Endothelial cell of umbilical vein (primary cell): Measurements from ENCODE around the gene AP1G1. TPM values are rescaled to one million over a fixed set of nuclear protein-coding genes. Genes with fewer than 3 reads are reported as not detected.
A peak's percentile ranks its signal among the peaks of the same experiment; 100 is the strongest.

Experiments used
- BruUV-seq: library from RNA; stranded (reverse); fragments of 400-500 nt; replicated peaks from 2 replicates; lab custom pipeline; 2021; lab: Mats Ljungman, UMichigan
- CTCF ChIA-PET: fragments of 300-600, 350-600 bp; sonication (Branson Sonifier 250); formaldehyde crosslinking; loops from one replicate; lab custom pipeline; 2021; ENCODE audit warnings: antibody characterized with exemption, inconsistent platforms; lab: Charles Lee
- POLR2A ChIA-PET: fragments of 300-600, 350-600 bp; sonication (Branson Sonifier 250); formaldehyde crosslinking; loops from one replicate; lab custom pipeline; 2021; ENCODE audit warnings: antibody characterized with exemption, inconsistent platforms; lab: Charles Lee
- DNase-seq: peaks from one replicate; pipeline ENCODE4 v3.0.0-alpha.2; 2011; ENCODE audit warnings: low read depth, low spot score
- FAIRE-seq: peaks from 2 replicates; lab custom pipeline; 2011; peaks lifted over from hg19 to GRCh38; lab: Jason Lieb, UNC
- H2AFZ ChIP-seq: 2 replicates; pipeline ENCODE4 v1.6.0; 2012; ENCODE audit warnings: low read depth, low read length, control low read depth, inconsistent platforms
- H3K27ac ChIP-seq: 2 replicates; pipeline ENCODE4 v1.5.1; 2011; ENCODE audit warnings: low read depth, mild to moderate bottlenecking, control low read depth, low read length, moderate library complexity; ENCODE audit not compliant: insufficient read depth
- H3K27me3 ChIP-seq, 2 experiments: 2 replicates each; pipeline versions ENCODE4 v1.6.0 to v1.6.1; 2011; ENCODE audit warnings: low read length in 2 of 2, mixed read lengths in 1 of 2; ENCODE audit not compliant: control insufficient read depth in 2 of 2, insufficient read depth in 2 of 2
- H3K36me3 ChIP-seq, 2 experiments: 2 replicates in 1 of 2; 3 replicates in 1 of 2; pipeline ENCODE4 v1.5.1; 2011; ENCODE audit warnings: low read length in 2 of 2, mild to moderate bottlenecking in 1 of 2, moderate library complexity in 1 of 2; ENCODE audit not compliant: control insufficient read depth in 2 of 2, insufficient read depth in 2 of 2; ENCODE audit errors: extremely low read depth in 1 of 2
- H3K4me1 ChIP-seq: 3 replicates; pipeline ENCODE4 v1.5.1; 2011; ENCODE audit warnings: mild to moderate bottlenecking, low read length; ENCODE audit not compliant: control insufficient read depth, insufficient read depth; ENCODE audit errors: extremely low read depth
- H3K4me2 ChIP-seq: 2 replicates; pipeline ENCODE4 v1.6.1; 2011; ENCODE audit warnings: low read length, control low read depth, mixed read lengths; ENCODE audit not compliant: insufficient read depth
- H3K4me3 ChIP-seq, 3 experiments: fragments of 200-600 bp in 1 of 3; sonication (generic), shearing (Covaris generic) in 1 of 3; replicated peaks in 1 of 3; 2 replicates each; pipeline ENCODE4 v1.5.1; 2011 to 2016; ENCODE audit warnings: control low read depth in 3 of 3, low read length in 3 of 3, mild to moderate bottlenecking in 2 of 3, inconsistent platforms in 1 of 3, low read depth in 1 of 3, moderate library complexity in 1 of 3; ENCODE audit not compliant: insufficient read depth in 1 of 3
- H3K79me2 ChIP-seq: 2 replicates; pipeline ENCODE4 v1.6.0; 2012; ENCODE audit warnings: low read length, inconsistent platforms; ENCODE audit not compliant: control insufficient read depth, insufficient read depth
- H3K9ac ChIP-seq: replicated peaks from 2 replicates; pipeline ENCODE3; 2011; ENCODE audit warnings: low read length, control low read depth; ENCODE audit not compliant: insufficient read depth; ENCODE audit errors: extremely low read depth
- H3K9me1 ChIP-seq: replicated peaks from 3 replicates; pipeline ENCODE4 v1.6.0; 2011; ENCODE audit warnings: mild to moderate bottlenecking, low read length; ENCODE audit not compliant: control insufficient read depth, insufficient read depth; ENCODE audit errors: extremely low read depth
- H3K9me3 ChIP-seq: replicated peaks from 2 replicates; pipeline ENCODE4 v1.5.1; 2012; ENCODE audit warnings: low read length, inconsistent platforms; ENCODE audit not compliant: control insufficient read depth, insufficient read depth
- H4K20me1 ChIP-seq: replicated peaks from 2 replicates; pipeline ENCODE3; 2011; ENCODE audit warnings: mild to moderate bottlenecking, low read length; ENCODE audit not compliant: control insufficient read depth, insufficient read depth; ENCODE audit errors: extremely low read depth
- EZH2 ChIP-seq: IDR thresholded peaks from 2 replicates; pipeline ENCODE4 v1.6.1; 2012; ENCODE audit warnings: borderline replicate concordance, low read depth, mild to moderate bottlenecking, moderate library complexity, low read length, inconsistent platforms; ENCODE audit not compliant: severe bottlenecking
- FOS ChIP-seq: IDR thresholded peaks from 2 replicates; pipeline ENCODE4 v1.6.1; 2011; ENCODE audit warnings: mild to moderate bottlenecking, low read length, moderate library complexity, borderline replicate concordance; ENCODE audit not compliant: insufficient read depth
- GATA2 ChIP-seq: IDR thresholded peaks from 2 replicates; pipeline ENCODE4 v1.7.0; 2011; ENCODE audit warnings: low read depth, mild to moderate bottlenecking, moderate library complexity, mixed read lengths, low read length; ENCODE audit not compliant: insufficient read length, insufficient read depth
- JUN ChIP-seq: IDR thresholded peaks from 2 replicates; pipeline ENCODE4 v1.6.1; 2011; ENCODE audit warnings: borderline replicate concordance, low read depth; ENCODE audit not compliant: insufficient read length, insufficient read depth
- MYC ChIP-seq: IDR thresholded peaks from one replicate; pipeline ENCODE4 v1.6.1; 2011; ENCODE audit warnings: mild to moderate bottlenecking, low read depth, low read length
- POLR2A ChIP-seq: IDR thresholded peaks from 2 replicates; pipeline ENCODE4 v1.6.1; 2012; ENCODE audit warnings: low read depth, mild to moderate bottlenecking, control low read depth, low read length
- POLR2AphosphoS5 ChIP-seq: IDR thresholded peaks from 2 replicates; pipeline ENCODE4 v1.6.1; 2012; ENCODE audit warnings: low read depth, mild to moderate bottlenecking, control low read depth, low read length, moderate library complexity; ENCODE audit not compliant: insufficient read depth
- dilution Hi-C: fragments of 300-500 bp; cut with MboI; formaldehyde crosslinking; loops from one replicate; pipeline ENCODE4 v1.15.0; 2019; ENCODE audit warnings: low sequenced_read_pairs; ENCODE audit not compliant: extremely low pct_ligation_motif_present
- intact Hi-C: fragments of 100-400 bp; cut with micrococcal nuclease; formaldehyde crosslinking; loops from one replicate; pipeline ENCODE4 v1.10.0; 2022
- polyA plus RNA-seq, 4 experiments: library from polyadenylated mRNA; depleted of rRNA in 3 of 4; stranded (reverse) in 3 of 4; unstranded in 1 of 4; fragments of >200 nt; gene quantifications; 2 replicates each; pipeline versions ENCODE4 v1.2.1 to v1.2.3, GENCODE V29; 2011 to 2012; ENCODE audit warnings: missing spikeins in 1 of 4
- total RNA-seq: library from RNA; stranded (reverse); gene quantifications from 2 replicates; pipeline ENCODE4 v1.2.3, GENCODE V29; 2021
- TF ChIP-seq, protein P1 (sequence below), 2 donors: IDR thresholded peaks; 1 replicate in 1 of 2; 2 replicates in 1 of 2; pipeline ENCODE4 v1.5.1; 2011; ENCODE audit warnings: low read length in 2 of 2, mild to moderate bottlenecking in 2 of 2, moderate library complexity in 2 of 2, control low read depth in 1 of 2, inconsistent platforms in 1 of 2, low read depth in 1 of 2; ENCODE audit not compliant: insufficient read depth in 1 of 2; ENCODE audit errors: extremely low read depth in 1 of 2
- TF ChIP-seq, protein P2 (sequence below): IDR thresholded peaks from 2 replicates; pipeline ENCODE4 v1.6.1; 2011; ENCODE audit not compliant: insufficient read depth, insufficient read length

AP1G1 gene
- total and polyA plus RNA-seq, 2 donors (not counting 3 experiments of a cell fraction or from before 2014, with no cell fraction given): 57.4 to 85.3 TPM

DNA sequence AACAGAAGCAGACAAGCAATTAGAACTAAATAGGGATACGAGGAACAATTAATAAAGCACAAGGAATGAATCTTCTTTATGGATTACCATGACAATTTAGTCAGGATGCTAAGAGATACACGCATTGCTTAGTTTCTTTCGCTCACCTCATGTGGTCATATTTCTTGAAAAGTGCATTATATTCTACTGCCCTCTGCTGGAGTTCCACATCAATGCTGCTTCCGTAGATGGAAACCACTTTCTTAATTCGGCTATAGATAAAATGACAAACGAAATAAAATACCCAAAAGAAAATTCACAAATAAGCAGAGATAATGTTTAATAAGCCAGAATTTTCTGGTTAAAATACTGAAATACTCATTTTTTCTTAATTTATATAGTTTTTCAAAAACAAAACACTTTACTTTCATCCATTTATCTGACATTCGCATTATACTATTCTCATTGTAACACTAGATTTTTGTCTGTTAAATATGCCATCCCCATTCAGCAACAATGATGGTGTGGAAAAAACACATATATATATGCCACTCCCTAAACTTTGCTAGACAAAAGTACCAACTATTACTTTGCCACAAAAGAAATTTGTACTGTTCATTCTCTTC lies 62.1 kb downstream of the AP1G1 start:
- Histone ChIP-seq H3K36me3 (peaks cover 15 to 22% of the 10 kb centered on the region in 2 experiments), H2AFZ (no peak overlapping the region), H3K9me3 (no peaks in the 10 kb centered on the region), H3K9me1 (no peaks in the 10 kb centered on the region), H3K9ac (no peak overlapping the region), H3K79me2 (no peaks in the 10 kb centered on the region), H3K27ac (no peak overlapping the region), H3K27me3 (no peaks in the 10 kb centered on the region), H4K20me1 (no peaks in the 10 kb centered on the region), H3K4me3 (no peak overlapping the region), H3K4me2 (no peak overlapping the region), H3K4me1 (no peaks in the 10 kb centered on the region)
- TF ChIP-seq EZH2 (no peak), MYC (no peak), FOS (no peak), JUN (no peak)
- TF ChIP-seq, protein P1, sequence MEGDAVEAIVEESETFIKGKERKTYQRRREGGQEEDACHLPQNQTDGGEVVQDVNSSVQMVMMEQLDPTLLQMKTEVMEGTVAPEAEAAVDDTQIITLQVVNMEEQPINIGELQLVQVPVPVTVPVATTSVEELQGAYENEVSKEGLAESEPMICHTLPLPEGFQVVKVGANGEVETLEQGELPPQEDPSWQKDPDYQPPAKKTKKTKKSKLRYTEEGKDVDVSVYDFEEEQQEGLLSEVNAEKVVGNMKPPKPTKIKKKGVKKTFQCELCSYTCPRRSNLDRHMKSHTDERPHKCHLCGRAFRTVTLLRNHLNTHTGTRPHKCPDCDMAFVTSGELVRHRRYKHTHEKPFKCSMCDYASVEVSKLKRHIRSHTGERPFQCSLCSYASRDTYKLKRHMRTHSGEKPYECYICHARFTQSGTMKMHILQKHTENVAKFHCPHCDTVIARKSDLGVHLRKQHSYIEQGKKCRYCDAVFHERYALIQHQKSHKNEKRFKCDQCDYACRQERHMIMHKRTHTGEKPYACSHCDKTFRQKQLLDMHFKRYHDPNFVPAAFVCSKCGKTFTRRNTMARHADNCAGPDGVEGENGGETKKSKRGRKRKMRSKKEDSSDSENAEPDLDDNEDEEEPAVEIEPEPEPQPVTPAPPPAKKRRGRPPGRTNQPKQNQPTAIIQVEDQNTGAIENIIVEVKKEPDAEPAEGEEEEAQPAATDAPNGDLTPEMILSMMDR (IDR thresholded peaks at IDR 0.05; ENCODE audit: extremely low read depth in 1 of 2, insufficient read depth in 1 of 2, low read depth in 1 of 2, low read length in 2 of 2): peak; percentile 37 to 52
- POLR2A ChIA-PET: no interaction called here
- intact Hi-C loops (loop anchor here (1.0 kb wide), 1 partner anchor 215 kb away; no protein-coding TSS in a partner anchor), dilution Hi-C loops (no loop called here)
- no TSS peak for BruUV-seq
- DNase-seq (peak; percentile 47), FAIRE-seq (peak; percentile 74)
- CTCF ChIA-PET: no interaction called here

DNA sequence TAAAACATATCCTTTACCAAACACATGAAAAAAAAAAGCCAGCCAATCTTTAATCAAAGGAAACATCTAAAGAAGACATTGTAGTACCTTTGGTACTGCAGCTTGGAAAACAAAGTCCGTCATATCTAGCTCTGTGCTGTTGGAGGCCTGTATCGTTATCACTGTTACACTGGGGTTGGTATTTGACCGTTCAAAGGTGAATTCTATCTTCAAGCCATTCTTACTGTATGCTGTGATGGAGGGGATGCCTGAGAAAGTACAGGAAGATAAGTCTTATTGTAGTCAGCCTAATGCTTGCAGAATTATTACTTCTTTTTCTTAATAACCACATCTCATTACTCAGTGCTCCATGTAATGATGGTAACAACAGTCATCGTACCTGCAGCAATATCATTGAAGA lies 69.8 kb downstream of the AP1G1 start:
- TF ChIP-seq JUN (no peak), FOS (no peak), EZH2 (no peak), POLR2A (no peak), POLR2AphosphoS5 (no peak), MYC (no peak), GATA2 (no peak)
- TF ChIP-seq, protein P1 (IDR thresholded peaks at IDR 0.05; ENCODE audit: extremely low read depth in 1 of 2, insufficient read depth in 1 of 2, low read depth in 1 of 2, low read length in 2 of 2): no peak
- TF ChIP-seq, protein P2, sequence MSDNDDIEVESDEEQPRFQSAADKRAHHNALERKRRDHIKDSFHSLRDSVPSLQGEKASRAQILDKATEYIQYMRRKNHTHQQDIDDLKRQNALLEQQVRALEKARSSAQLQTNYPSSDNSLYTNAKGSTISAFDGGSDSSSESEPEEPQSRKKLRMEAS: no peak
- no peak overlapping the region for H3K4me2 ChIP-seq
- dilution Hi-C loops (no loop called here), intact Hi-C loops (no loop called here)
- no peaks in the 10 kb centered on the region for H3K4me1 ChIP-seq
- no peak overlapping the region for H2AFZ ChIP-seq
- no peaks in the 10 kb centered on the region for H4K20me1 ChIP-seq
- no TSS peak for BruUV-seq
- FAIRE-seq: no peak
- no peaks in the 10 kb centered on the region for H3K79me2 ChIP-seq
- H3K4me3 ChIP-seq: no peak overlapping the region
- no peak for DNase-seq
- no peak overlapping the region for H3K27ac ChIP-seq
- H3K36me3 ChIP-seq: peaks cover 14 to 34% of the 10 kb centered on the region in 2 experiments
- no peaks in the 10 kb centered on the region for H3K9me3 ChIP-seq
- no peak overlapping the region for H3K9ac ChIP-seq
- no peaks in the 10 kb centered on the region for H3K9me1 ChIP-seq
- POLR2A ChIA-PET: no interaction called here
- CTCF ChIA-PET: interaction anchor here (1.2 to 1.5 kb wide), 2 partner anchors 12 to 22 kb away, joined by 3 read pairs; no protein-coding TSS in a partner anchor
- no peaks in the 10 kb centered on the region for H3K27me3 ChIP-seq
